ENCODE results near the gene PCDHGA6.
"Not testable (repeated sequence)": the region's sequence is repeated elsewhere in the genome, so short reads cannot be mapped to it uniquely, and the experiment has no call there.

The PCDHGA6 gene

DNA sequence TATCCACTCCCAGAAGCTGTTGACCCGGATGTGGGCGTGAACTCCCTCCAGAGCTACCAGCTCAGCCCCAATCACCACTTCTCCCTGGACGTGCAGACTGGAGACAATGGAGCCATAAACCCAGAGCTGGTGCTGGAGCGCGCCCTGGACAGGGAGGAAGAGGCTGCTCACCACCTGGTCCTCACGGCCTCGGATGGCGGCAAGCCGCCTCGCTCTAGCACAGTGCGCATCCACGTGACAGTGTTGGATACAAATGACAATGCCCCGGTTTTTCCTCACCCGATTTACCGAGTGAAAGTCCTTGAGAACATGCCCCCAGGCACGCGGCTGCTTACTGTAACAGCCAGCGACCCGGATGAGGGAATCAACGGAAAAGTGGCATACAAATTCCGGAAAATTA lies 19.6 kb downstream of the PCDHGA6 start:
- no peak for DNase-seq (ENCODE audit: low spot score)

GRCh38 chr5:141394401-141395187 lies 20.9 kb downstream of the PCDHGA6 start:
- not testable (repeated sequence) for DNase-seq (ENCODE audit: low spot score)

DNA sequence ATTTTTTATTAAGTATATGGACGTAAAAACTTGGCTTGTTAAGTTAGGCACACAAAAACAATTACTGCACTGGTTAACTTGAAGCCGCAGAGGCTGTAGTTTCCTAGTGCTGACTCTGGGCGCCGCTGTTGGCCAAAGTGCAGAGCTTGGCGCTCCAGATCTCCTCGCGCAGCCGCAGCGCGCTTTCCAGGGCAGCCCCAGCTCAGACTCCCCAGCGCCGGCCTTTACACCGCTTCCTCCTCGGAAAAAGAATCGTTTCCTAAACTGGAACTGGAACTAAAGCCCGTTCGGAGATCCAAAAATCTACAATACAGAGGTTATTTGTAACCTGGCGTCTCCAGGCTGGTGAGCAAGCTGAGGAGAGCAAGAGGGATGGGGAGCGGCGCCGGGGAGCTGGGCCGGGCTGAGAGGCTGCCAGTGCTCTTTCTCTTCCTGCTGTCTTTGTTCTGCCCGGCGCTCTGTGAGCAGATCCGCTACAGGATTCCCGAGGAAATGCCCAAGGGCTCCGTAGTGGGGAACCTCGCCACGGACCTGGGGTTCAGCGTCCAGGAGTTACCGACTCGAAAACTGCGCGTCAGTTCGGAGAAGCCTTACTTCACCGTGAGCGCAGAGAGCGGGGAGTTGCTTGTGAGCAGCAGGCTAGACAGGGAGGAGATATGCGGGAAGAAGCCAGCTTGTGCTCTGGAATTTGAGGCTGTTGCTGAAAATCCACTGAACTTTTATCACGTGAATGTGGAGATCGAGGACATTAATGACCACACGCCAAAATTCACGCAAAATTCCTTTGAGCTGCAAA lies 24.3 kb downstream of the PCDHGA6 start, which contains the start of gene PCDHGB5:
Gene PCDHGB5 (plus strand): TSS at position 192 of the 796 bp plus-strand sequence. CDS start 181 bp downstream, at position 373.
- DNase-seq (ENCODE audit: low spot score), result not testable (repeated sequence)

- DNase-seq (ENCODE audit: low spot score), result no peak
Measured at GRCh38 chr5:141398608-141399007, 24.9 kb downstream of the PCDHGA6 start.

DNA sequence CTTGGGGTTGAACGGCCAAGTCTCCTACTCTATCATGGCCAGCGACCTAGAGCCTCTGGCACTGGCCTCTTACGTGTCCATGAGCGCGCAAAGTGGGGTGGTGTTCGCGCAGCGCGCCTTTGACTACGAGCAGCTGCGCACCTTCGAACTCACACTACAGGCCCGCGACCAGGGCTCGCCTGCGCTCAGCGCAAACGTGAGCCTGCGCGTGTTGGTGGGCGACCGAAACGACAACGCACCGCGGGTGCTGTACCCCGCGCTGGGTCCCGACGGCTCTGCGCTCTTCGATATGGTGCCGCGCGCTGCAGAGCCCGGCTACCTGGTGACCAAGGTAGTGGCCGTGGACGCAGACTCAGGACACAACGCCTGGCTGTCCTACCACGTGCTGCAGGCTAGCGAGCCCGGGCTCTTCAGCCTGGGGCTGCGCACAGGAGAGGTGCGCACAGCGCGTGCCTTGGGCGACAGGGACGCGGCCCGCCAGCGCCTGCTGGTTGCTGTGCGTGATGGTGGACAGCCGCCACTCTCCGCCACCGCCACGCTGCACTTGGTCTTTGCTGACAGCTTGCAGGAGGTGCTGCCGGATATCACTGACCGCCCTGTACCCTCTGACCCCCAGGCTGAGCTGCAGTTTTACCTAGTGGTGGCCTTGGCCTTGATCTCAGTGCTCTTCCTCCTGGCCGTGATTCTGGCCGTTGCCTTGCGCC lies 26.0 kb downstream of the PCDHGA6 start:
- DNase-seq (ENCODE audit: low spot score), result no peak

GRCh38 chr5:141402553-141403243 lies 29.0 kb downstream of the PCDHGA6 start, which contains the start of gene PCDHGA9:
TSS of gene PCDHGA9 (plus strand) at chr5:141402778. CDS start at chr5:141402953, 175 bp downstream.
- peak; percentile 21 for DNase-seq (ENCODE audit: low spot score)

DNA sequence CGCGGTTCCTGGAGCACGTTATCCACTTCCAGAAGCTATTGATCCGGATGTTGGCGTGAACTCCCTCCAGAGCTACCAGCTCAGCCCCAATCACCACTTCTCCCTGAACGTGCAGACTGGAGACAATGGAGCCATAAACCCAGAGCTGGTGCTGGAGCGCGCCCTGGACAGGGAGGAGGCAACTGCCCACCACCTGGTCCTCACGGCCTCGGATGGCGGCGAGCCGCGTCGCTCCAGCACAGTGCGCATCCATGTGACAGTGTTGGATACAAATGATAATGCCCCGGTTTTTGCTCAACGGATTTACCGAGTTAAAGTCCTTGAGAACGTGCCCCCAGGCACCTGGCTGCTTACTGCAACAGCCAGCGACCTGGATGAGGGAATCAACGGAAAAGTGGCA lies 29.7 kb downstream of the PCDHGA6 start:
- no peak for DNase-seq (ENCODE audit: low spot score)

DNA sequence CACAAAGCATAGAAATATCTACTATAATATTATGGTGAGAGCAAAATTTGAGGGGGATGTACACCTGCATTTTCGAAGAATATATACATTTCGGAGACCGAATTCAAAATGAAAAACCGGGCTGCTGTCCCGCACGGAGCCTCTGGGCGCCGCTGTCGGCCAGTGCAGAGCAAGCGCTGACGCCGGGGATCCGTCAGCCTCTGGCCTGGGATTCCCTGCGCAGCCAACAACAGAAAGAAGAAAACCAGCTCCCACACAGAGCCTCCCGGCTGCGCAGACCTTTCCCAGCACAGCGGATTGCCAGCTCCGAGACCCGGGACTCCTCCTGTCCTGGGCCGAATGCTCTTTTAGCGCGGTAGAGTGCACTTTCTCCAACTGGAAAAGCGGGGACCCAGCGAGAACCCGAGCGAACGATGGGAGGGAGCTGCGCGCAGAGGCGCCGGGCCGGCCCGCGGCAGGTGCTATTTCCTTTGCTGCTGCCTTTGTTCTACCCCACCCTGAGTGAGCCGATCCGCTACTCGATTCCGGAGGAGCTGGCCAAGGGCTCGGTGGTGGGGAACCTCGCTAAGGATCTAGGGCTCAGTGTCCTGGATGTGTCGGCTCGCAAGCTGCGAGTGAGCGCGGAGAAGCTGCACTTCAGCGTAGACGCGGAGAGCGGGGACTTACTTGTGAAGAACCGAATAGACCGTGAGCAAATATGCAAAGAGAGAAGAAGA lies 34.3 kb downstream of the PCDHGA6 start, which contains the start of gene PCDHGB6:
Gene PCDHGB6 (plus strand): TSS at position 232 of the 716 bp plus-strand sequence. CDS start 182 bp downstream, at position 414.
- DNase-seq (ENCODE audit: low spot score), result not testable (repeated sequence)

GRCh38 chr5:141409598-141410306 lies 36.1 kb downstream of the PCDHGA6 start:
- DNase-seq (ENCODE audit: low spot score), result no peak

DNA sequence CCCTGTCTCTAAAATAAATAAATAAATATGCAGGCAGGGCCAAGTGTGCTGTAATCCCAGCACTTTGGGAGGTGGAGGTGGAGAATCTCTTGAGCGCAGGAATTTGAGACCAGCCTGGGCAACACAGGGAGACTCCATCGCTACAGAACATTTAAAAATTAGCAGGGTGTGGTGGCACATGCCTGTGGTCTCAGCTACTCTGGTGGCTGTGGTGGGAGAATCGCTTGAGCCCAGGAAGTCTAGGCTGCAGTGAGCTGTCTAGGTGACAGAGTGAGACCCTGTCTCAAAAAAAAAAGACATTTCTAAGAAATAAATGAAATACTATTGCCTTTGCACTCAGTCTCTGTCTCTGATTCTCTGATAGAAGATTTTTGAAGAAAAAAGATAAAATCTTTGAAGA lies 37.9 kb downstream of the PCDHGA6 start:
- no peak for DNase-seq (ENCODE audit: low spot score)

- peak; percentile 17 for DNase-seq (ENCODE audit: low spot score)
Measured at GRCh38 chr5:141412854-141413539, 39.3 kb downstream of the PCDHGA6 start, which contains the start of gene PCDHGA10. TSS of gene PCDHGA10 (plus strand) at chr5:141412987. CDS start at chr5:141413176, 189 bp downstream.

- DNase-seq (ENCODE audit: low spot score), result no peak
Measured at GRCh38 chr5:141413540-141414069, 39.9 kb downstream of the PCDHGA6 start.

GRCh38 chr5:141414548-141415274 lies 41.0 kb downstream of the PCDHGA6 start:
- DNase-seq (ENCODE audit: low spot score), result not testable (repeated sequence)

GRCh38 chr5:141415275-141415618 lies 41.6 kb downstream of the PCDHGA6 start:
- not testable (repeated sequence) for DNase-seq (ENCODE audit: low spot score)

DNA sequence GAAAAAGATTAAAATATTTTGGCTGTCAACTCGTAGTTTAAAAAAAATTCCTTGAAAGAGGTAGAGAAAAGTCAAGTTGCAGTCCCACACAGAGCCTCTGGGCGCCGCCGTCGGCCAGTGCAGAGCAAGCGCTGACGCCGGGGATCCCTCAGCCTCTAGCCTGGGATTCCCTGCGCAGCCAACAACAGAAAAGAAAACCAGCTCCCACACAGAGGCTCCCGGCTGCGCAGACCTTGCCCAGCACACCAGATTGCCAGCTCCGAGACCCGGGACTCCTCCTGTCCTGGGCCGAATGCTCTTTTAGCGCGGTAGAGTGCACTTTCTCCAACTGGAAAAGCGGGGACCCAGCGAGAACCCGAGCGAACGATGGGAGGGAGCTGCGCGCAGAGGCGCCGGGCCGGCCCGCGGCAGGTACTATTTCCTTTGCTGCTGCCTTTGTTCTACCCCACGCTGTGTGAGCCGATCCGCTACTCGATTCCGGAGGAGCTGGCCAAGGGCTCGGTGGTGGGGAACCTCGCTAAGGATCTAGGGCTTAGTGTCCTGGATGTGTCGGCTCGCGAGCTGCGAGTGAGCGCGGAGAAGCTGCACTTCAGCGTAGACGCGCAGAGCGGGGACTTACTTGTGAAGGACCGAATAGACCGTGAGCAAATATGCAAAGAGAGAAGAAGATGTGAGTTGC lies 43.9 kb downstream of the PCDHGA6 start, which contains the start of gene PCDHGB7:
Gene PCDHGB7 (plus strand): TSS at position 184 of the 679 bp plus-strand sequence. CDS start 183 bp downstream, at position 367.
- DNase-seq (ENCODE audit: low spot score), result peak; percentile 41

GRCh38 chr5:141419074-141419880 lies 45.6 kb downstream of the PCDHGA6 start:
- no peak for DNase-seq (ENCODE audit: low spot score)

All from globus pallidus (tissue), 1 donor.